DMS 273 (cell line): ENCODE data around the gene TBC1D3G.
"Not testable (repeated sequence)": the region's sequence is repeated elsewhere in the genome, so short reads cannot be mapped to it uniquely, and the experiment has no call there.

Experiments used
- DNase-seq: peaks from one replicate; lab custom pipeline; 2025; ENCODE audit not compliant: unreplicated experiment; lab: John Stamatoyannopoulos, UW

Gene TBC1D3G

DNA sequence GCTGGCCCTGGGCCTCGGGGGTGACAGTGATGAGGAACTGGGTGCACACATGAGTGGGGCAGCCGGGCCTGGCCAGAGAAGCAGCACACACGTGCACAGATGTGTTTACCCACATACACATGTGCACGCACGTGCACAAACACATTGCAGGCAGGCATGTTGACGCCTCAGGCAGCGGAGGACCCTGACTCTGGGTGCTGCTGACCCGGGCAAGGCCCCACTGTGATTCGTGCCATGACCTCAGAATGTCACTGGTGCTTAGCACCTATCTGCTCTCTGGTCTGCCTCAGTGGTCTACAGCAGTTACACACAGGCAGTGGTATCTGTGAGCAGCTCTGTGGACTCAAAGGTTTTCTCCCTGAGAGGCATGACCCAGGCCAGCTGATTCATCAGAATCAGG, at the start of gene TBC1D3G:
TBC1D3G (plus strand) TSS at position 301 of the 400 bp plus-strand sequence. CDS start 1,528 bp downstream, outside the sequence.
- DNase-seq, result not testable (repeated sequence)

DNA sequence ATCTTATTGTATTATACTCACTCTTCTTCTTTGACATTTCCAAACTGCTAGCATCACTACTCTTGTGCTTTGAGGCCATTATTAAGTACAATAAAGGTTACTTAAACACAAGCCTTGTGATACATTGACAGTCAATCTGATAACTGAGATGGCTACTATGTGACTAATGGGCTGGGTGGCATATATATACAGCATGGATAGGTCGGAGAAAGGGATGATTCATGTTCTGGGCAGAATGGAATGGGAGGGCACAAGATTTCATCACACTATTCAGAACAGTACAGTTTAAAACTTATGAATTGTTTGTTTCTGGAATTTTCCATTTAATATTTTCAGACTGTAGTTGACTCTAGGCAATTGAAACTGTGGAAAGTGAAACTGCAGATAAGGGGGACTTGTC, 40.4 kb upstream of the TBC1D3G start:
- not testable (repeated sequence) for DNase-seq

- not testable (repeated sequence) for DNase-seq
Observed at GRCh38 chr17:36284219-36284618, 39.5 kb upstream of the TBC1D3G start.

- DNase-seq, result not testable (repeated sequence)
Observed at GRCh38 chr17:36289965-36290612, 33.6 kb upstream of the TBC1D3G start.

DNA sequence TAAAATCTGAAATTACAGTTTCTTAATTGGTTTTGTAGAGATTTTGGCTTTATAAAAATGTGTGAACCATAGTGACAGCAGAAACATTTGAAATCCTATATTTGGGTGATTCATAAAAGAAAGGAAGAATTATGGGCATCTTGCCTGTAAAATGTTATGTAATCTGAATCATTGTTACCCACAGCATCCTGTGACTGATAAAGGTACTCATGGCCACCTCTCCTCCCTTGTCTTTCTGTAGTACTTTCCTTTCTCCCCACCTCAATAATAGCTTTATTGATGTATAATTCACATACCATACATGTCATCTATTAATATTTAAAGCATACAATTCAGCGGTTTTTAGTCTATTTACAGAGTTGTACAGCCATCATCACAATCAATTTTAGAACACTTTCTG, 28.5 kb upstream of the TBC1D3G start:
- not testable (repeated sequence) for DNase-seq

DNA sequence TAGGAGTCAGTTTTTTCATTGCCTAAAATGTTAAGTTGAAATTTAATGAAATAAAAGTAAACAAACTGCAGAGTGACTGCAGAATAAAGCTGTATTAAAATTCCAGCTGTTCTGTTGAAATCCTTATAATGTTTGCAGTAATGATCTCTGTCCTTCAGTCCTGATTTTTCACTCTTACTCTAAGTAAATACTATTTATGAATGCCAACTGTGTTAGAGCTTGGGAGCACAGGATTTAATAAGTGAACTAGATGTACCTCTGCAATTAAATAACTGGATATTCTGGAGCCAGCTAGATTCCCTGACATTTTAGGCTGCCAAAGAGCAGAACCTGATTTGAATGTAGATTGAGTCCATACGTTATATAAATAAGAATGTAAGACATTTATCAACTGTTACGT, 7.9 kb upstream of the TBC1D3G start:
- DNase-seq, result not testable (repeated sequence)

DNA sequence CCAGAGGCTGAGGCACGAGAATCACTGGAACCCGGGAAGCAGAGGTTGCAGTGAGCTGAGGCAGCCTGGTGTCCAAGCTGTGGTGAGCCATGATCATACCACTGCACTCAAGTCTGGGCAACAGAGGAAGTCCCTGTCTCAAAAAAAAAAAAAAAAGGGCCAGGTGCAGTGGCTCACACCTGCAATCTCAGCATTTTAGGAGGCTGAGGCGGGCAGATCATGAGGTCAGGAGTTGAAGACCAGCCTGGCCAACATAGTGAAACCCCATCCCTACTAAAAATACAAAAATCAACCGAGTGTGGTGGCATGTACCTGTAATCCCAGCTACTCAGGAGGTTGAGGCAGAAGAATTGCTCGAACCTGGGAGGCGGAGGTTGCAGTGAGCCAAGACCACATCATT, 38.8 kb downstream of the TBC1D3G start:
- not testable (repeated sequence) for DNase-seq

DNA sequence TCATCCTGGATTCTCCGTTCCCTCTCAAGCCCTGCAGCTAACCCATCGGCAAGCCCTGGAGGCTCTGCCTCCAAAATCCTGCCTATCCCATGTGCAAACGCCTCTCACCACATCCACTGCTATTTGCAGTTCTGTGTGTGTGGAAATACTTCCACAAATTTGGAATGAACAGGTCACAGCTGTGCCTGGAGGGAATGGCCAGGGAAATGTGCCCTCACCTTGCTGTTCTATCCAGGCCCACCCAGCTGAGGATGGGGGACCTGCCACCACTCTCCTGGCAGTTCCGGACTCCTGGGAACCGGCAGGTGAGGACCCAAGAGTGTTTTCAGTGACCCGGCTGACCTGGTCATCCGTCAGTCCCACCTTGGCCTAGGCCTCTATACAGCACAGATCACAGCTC, 52.3 kb downstream of the TBC1D3G start:
- not testable (repeated sequence) for DNase-seq
